Measurements from ENCODE around the gene MLXIPL.

DNA sequence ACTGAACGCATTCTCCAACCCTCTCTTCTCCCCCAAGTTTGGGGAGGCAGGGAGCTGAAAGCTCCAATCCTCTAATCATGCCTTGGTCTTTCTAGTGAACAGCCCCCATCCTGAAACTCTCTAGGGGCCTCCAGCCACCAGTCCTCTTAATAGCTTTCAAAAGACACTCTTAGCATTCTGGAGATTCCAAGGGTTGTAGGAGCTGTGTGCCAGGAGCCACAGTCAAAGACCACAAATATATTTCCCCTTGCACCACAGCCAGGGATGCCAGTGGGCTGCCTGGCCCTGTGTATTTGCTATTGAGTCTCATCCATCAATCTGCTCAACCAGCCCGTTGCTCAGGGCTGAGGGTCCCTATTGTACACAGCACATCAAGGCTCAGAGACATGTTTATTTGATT is 18.5 kb upstream of the MLXIPL start:
- TF ChIP-seq, protein P1, sequence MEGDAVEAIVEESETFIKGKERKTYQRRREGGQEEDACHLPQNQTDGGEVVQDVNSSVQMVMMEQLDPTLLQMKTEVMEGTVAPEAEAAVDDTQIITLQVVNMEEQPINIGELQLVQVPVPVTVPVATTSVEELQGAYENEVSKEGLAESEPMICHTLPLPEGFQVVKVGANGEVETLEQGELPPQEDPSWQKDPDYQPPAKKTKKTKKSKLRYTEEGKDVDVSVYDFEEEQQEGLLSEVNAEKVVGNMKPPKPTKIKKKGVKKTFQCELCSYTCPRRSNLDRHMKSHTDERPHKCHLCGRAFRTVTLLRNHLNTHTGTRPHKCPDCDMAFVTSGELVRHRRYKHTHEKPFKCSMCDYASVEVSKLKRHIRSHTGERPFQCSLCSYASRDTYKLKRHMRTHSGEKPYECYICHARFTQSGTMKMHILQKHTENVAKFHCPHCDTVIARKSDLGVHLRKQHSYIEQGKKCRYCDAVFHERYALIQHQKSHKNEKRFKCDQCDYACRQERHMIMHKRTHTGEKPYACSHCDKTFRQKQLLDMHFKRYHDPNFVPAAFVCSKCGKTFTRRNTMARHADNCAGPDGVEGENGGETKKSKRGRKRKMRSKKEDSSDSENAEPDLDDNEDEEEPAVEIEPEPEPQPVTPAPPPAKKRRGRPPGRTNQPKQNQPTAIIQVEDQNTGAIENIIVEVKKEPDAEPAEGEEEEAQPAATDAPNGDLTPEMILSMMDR (IDR thresholded peaks at IDR 0.05; ENCODE audit: low read depth, low read length): no peak
- TF ChIP-seq POLR2A (IDR thresholded peaks at IDR 0.05; ENCODE audit: extremely low read depth, insufficient read length) (no peak), MYC (IDR thresholded peaks at IDR 0.05; ENCODE audit: low read depth, low read length) (no peak)
- TF ChIP-seq, protein P2, sequence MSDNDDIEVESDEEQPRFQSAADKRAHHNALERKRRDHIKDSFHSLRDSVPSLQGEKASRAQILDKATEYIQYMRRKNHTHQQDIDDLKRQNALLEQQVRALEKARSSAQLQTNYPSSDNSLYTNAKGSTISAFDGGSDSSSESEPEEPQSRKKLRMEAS (IDR thresholded peaks at IDR 0.05; ENCODE audit: low read depth, low read length): no peak

Data from NB4 (cell line).